H1 (cell line): ENCODE results near the gene TRIM52. TPM values are rescaled to one million over a fixed set of nuclear protein-coding genes. Genes with fewer than 3 reads are reported as not detected.

Source experiments
- CTCF ChIA-PET: fragments of 300-600 bp; sonication (Branson Sonifier 250); formaldehyde crosslinking; loops from one replicate; lab custom pipeline; 2021; ENCODE audit not compliant: partially characterized antibody; lab: Charles Lee
- POLR2A ChIA-PET: fragments of 300-600 bp; sonication (Branson Sonifier 250); formaldehyde crosslinking; loops from one replicate; lab custom pipeline; 2021; ENCODE audit warnings: inconsistent platforms; ENCODE audit not compliant: partially characterized antibody; lab: Charles Lee
- DNase-seq, 2 experiments: peaks; one replicate each; pipeline versions ENCODE4 v3.0.0 to v3.0.0-alpha.2; 2010 to 2022; ENCODE audit warnings: low spot score in 2 of 2, low read depth in 1 of 2, mixed read lengths in 1 of 2
- FAIRE-seq: peaks from 2 replicates; lab custom pipeline; 2011; peaks lifted over from hg19 to GRCh38; lab: Jason Lieb, UNC
- H2AFZ ChIP-seq: 2 replicates; pipeline ENCODE4 v1.8.1; 2012; ENCODE audit warnings: low read length, inconsistent platforms
- H2AK5ac ChIP-seq: 2 replicates; pipeline ENCODE4 v1.6.1; 2013; ENCODE audit warnings: low read depth, low read length
- H2BK120ac ChIP-seq: replicated peaks from 2 replicates; pipeline ENCODE3; 2013; ENCODE audit warnings: low read depth, low read length, inconsistent platforms
- H2BK12ac ChIP-seq: 2 replicates; pipeline ENCODE4 v1.6.1; 2013; ENCODE audit warnings: low read depth, low read length
- H2BK15ac ChIP-seq: 2 replicates; pipeline ENCODE4 v1.6.1; 2013; ENCODE audit warnings: low read length
- H2BK20ac ChIP-seq: 2 replicates; pipeline ENCODE4 v1.6.1; 2013; ENCODE audit warnings: low read length
- H2BK5ac ChIP-seq: 2 replicates; pipeline ENCODE4 v1.6.1; 2013; ENCODE audit warnings: low read depth, low read length
- H3K14ac ChIP-seq: 2 replicates; pipeline ENCODE4 v1.6.1; 2013; ENCODE audit warnings: inconsistent platforms; ENCODE audit not compliant: insufficient read length
- H3K18ac ChIP-seq: 2 replicates; pipeline ENCODE4 v1.6.1; 2013; ENCODE audit warnings: low read length; ENCODE audit errors: extremely low read depth
- H3K23ac ChIP-seq: 2 replicates; pipeline ENCODE4 v1.6.1; 2013; ENCODE audit warnings: inconsistent platforms; ENCODE audit not compliant: insufficient read length
- H3K23me2 ChIP-seq: 2 replicates; pipeline ENCODE4 v1.6.1; 2013; ENCODE audit warnings: low read depth, low read length
- H3K27ac ChIP-seq: 2 replicates; pipeline ENCODE4 v1.6.1; 2011; ENCODE audit warnings: low read depth, low read length, inconsistent platforms
- H3K27me3 ChIP-seq, 4 experiments: replicated peaks in 1 of 4; 1 replicate in 1 of 4; 2 replicates in 3 of 4; pipeline versions ENCODE4 v1.6.1 to v1.8.1; 2011 to 2013; ENCODE audit warnings: low read length in 3 of 4, mild to moderate bottlenecking in 3 of 4, inconsistent platforms in 2 of 4, mixed read lengths in 2 of 4, moderate library complexity in 1 of 4; ENCODE audit not compliant: control insufficient read depth in 3 of 4, insufficient read depth in 3 of 4; ENCODE audit errors: extremely low read depth in 1 of 4
- H3K36me3 ChIP-seq, 4 experiments: 2 replicates each; pipeline versions ENCODE4 v1.6.1 to v1.8.1; 2011 to 2013; ENCODE audit warnings: mild to moderate bottlenecking in 4 of 4, low read length in 3 of 4, moderate library complexity in 2 of 4, control low read depth in 1 of 4, inconsistent platforms in 1 of 4; ENCODE audit not compliant: insufficient read depth in 4 of 4, control insufficient read depth in 2 of 4
- H3K4ac ChIP-seq: replicated peaks from 2 replicates; pipeline ENCODE3; 2013; ENCODE audit warnings: low read length, low read depth, mixed read lengths, inconsistent platforms; ENCODE audit not compliant: insufficient read length
- H3K4me1 ChIP-seq, 4 experiments: replicated peaks in 1 of 4; 1 replicate in 1 of 4; 2 replicates in 3 of 4; pipeline versions ENCODE4 v1.6.1 to v1.8.1; 2011 to 2013; ENCODE audit warnings: low read length in 3 of 4, inconsistent platforms in 2 of 4, mixed read lengths in 1 of 4; ENCODE audit not compliant: insufficient read depth in 4 of 4, control insufficient read depth in 3 of 4
- H3K4me2 ChIP-seq, 2 experiments: 2 replicates each; pipeline versions ENCODE4 v1.6.1 to v1.8.1; 2011 to 2013; ENCODE audit warnings: low read depth in 2 of 2, low read length in 2 of 2, control low read depth in 1 of 2, inconsistent platforms in 1 of 2, mild to moderate bottlenecking in 1 of 2; ENCODE audit not compliant: insufficient read depth in 1 of 2
- H3K4me3 ChIP-seq, 4 experiments: fragments of 200-600, 300-600 bp in 1 of 4; sonication (generic), shearing (Covaris generic), sonication (Bioruptor Twin) in 1 of 4; 2 replicates each; pipeline versions ENCODE4 v1.5.1 to v1.8.1; 2011 to 2016; ENCODE audit warnings: low read length in 4 of 4, low read depth in 3 of 4, control low read depth in 2 of 4, inconsistent platforms in 2 of 4, mild to moderate bottlenecking in 2 of 4, mixed read lengths in 1 of 4, moderate library complexity in 1 of 4; ENCODE audit not compliant: insufficient read depth in 2 of 4; ENCODE audit errors: extremely low read depth in 1 of 4
- H3K56ac ChIP-seq: replicated peaks from 2 replicates; pipeline ENCODE3; 2013; ENCODE audit warnings: low read depth, mild to moderate bottlenecking, mixed read lengths, low read length, inconsistent platforms; ENCODE audit not compliant: insufficient read length
- H3K79me1 ChIP-seq: 2 replicates; pipeline ENCODE4 v1.6.1; 2013; ENCODE audit warnings: low read depth, low read length, control low read depth
- H3K79me2 ChIP-seq, 2 experiments: 2 replicates each; pipeline versions ENCODE4 v1.6.1 to v1.8.1; 2012 to 2013; ENCODE audit warnings: low read length in 2 of 2, mild to moderate bottlenecking in 2 of 2, inconsistent platforms in 1 of 2; ENCODE audit not compliant: insufficient read depth in 2 of 2, control insufficient read depth in 1 of 2
- H3K9ac ChIP-seq, 4 experiments: replicated peaks in 1 of 4; 1 replicate in 1 of 4; 2 replicates in 3 of 4; pipeline versions ENCODE4 v1.6.1 to v1.8.1; 2011 to 2013; ENCODE audit warnings: low read depth in 3 of 4, low read length in 3 of 4, control low read depth in 2 of 4, mild to moderate bottlenecking in 2 of 4, moderate library complexity in 2 of 4, inconsistent platforms in 1 of 4; ENCODE audit errors: extremely low read depth in 1 of 4
- H3K9me3 ChIP-seq, 2 experiments: 2 replicates each; pipeline versions ENCODE4 v1.6.1 to v1.8.1; 2012 to 2013; ENCODE audit warnings: mild to moderate bottlenecking in 2 of 2, moderate library complexity in 2 of 2, control low read depth in 1 of 2, inconsistent platforms in 1 of 2, low read depth in 1 of 2, low read length in 1 of 2, mixed read lengths in 1 of 2; ENCODE audit not compliant: insufficient read depth in 2 of 2
- H4K20me1 ChIP-seq, 2 experiments: replicated peaks in 1 of 2; 2 replicates each; pipeline versions ENCODE3 to v1.8.1; 2011 to 2013; ENCODE audit warnings: inconsistent platforms in 2 of 2, low read length in 2 of 2, mild to moderate bottlenecking in 1 of 2; ENCODE audit not compliant: insufficient read depth in 2 of 2, control insufficient read depth in 1 of 2
- H4K5ac ChIP-seq: 2 replicates; pipeline ENCODE4 v1.6.1; 2013; ENCODE audit warnings: low read length, low read depth, mixed read lengths, inconsistent platforms; ENCODE audit not compliant: insufficient read length
- H4K8ac ChIP-seq: 2 replicates; pipeline ENCODE4 v1.8.0; 2013; ENCODE audit warnings: mild to moderate bottlenecking, moderate library complexity, low read length, inconsistent platforms; ENCODE audit not compliant: insufficient read depth; ENCODE audit errors: extremely low read depth
- H4K91ac ChIP-seq: replicated peaks from 2 replicates; pipeline ENCODE3; 2013; ENCODE audit warnings: low read length, mixed read lengths, inconsistent platforms; ENCODE audit not compliant: insufficient read length
- GABPA ChIP-seq: IDR thresholded peaks from 2 replicates; pipeline ENCODE4 v1.6.1; 2011; ENCODE audit warnings: mild to moderate bottlenecking, low read length, moderate library complexity, borderline replicate concordance; ENCODE audit not compliant: insufficient read depth
- WGBS, 2 experiments: shearing (Covaris generic) in 1 of 2; methylation state at CpG; one replicate each; pipeline versions ENCODE4 v1.1.6 to v1.1.7; 2013 to 2015; ENCODE audit warnings: low lambda C conversion rate in 2 of 2, mixed read lengths in 2 of 2, inconsistent platforms in 1 of 2, low coverage in 1 of 2, missing lambda C conversion rate in 1 of 2; ENCODE audit not compliant: insufficient replicate concordance in 2 of 2, insufficient coverage in 1 of 2, insufficient read length in 1 of 2; ENCODE audit errors: extremely low coverage in 1 of 2, missing lambda C conversion rate in 1 of 2; 5-methylcytosine and 5-hydroxymethylcytosine counted together
- polyA plus RNA-seq, 7 experiments: library from polyadenylated mRNA; depleted of rRNA in 3 of 7; stranded (reverse) in 5 of 7; unstranded in 2 of 7; fragments of >200 nt in 5 of 7; fragments of 200-250 nt in 2 of 7; gene quantifications; 1 replicate in 5 of 7; 2 replicates in 1 of 7; 4 replicates in 1 of 7; pipeline versions ENCODE4 v1.2.1 to v1.2.3, GENCODE V29; 2011 to 2013; ENCODE audit warnings: missing spikeins in 2 of 7, mixed read lengths in 2 of 7
- total RNA-seq: library from RNA; stranded (reverse); fragmentation: NEBNext Ultra II Directional; extraction: Animal tissue kit (Norgen Biotek cat#: 25700); gene quantifications from 2 replicates; pipeline ENCODE4 v1.2.1, GENCODE V29; 2021

TRIM52 gene
- total and polyA plus RNA-seq, 2 of the 8 experiments (the other 6 are each of a cell fraction or from before 2014, with no cell fraction given), result 4.2 to 5.7 TPM

DNA sequence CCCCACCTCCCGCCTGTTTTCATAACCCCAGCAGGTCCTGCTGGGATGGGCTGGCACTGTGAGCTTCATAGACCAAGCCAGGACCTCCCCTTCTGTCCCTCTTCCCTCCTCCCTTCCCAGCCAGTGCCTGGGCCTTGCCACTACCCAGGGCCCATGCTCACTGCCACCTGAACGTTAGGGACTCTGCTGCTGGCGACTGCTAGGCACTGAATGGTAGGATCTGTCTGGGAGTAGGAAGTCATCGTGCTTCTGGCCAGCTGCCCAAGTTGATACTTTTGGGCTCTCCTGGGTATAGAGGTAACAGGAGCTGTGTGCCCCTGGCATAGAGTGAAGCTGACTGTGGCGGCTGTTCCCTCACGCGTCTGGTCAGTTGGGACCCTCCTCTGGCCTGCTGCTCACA is 29.5 kb downstream of the TRIM52 start:
- H3K36me3 ChIP-seq, result peaks cover 4 to 62% (median 18%) of the 10 kb centered on the region in 4 experiments; a peak in 6 of 8 replicates
- H4K5ac ChIP-seq, result no peak overlapping the region
- no peak overlapping the region for H3K4me3 ChIP-seq
- no peak overlapping the region for H4K8ac ChIP-seq
- H3K23me2 ChIP-seq, result no peaks in the 10 kb centered on the region
- no peak overlapping the region for H4K91ac ChIP-seq
- H3K9me3 ChIP-seq, result no peaks in the 10 kb centered on the region
- peaks cover 0 to 2% of the 10 kb centered on the region in 2 experiments; a peak in 1 of 4 replicates for H3K79me2 ChIP-seq
- H3K27ac ChIP-seq, result no peak overlapping the region
- H3K56ac ChIP-seq, result no peak overlapping the region
- no peak for DNase-seq
- no peaks in the 10 kb centered on the region; the same call in 1 of the 2 replicates for H3K79me1 ChIP-seq
- no peak overlapping the region for H2AFZ ChIP-seq
- 86% methylated on average over 7 of the region's 7 CpGs; no CpG with 5 or more reads in 1 of the 2 experiments for WGBS, 2 experiments
- no peak overlapping the region for H2BK120ac ChIP-seq
- no peak overlapping the region for H3K4me2 ChIP-seq
- H3K4me1 ChIP-seq, result no peaks in the 10 kb centered on the region
- peaks cover 2 to 14% of the 10 kb centered on the region in 2 experiments for H4K20me1 ChIP-seq
- H2BK12ac ChIP-seq, result no peak overlapping the region
- no peak overlapping the region for H2AK5ac ChIP-seq
- H2BK5ac ChIP-seq, result no peak overlapping the region
- TF ChIP-seq GABPA, result no peak
- H3K14ac ChIP-seq, result no peak overlapping the region
- H3K18ac ChIP-seq, result no peak overlapping the region
- FAIRE-seq, result no peak
- H3K23ac ChIP-seq, result no peak overlapping the region
- no peak overlapping the region for H2BK15ac ChIP-seq
- POLR2A ChIA-PET, result interaction anchor here (1.5 to 32.8 kb wide), 4 partner anchors 18 to 50 kb away, joined by 4 to 1334 read pairs (median 44); partner anchors contain the start of genes RACK1, TRIM52 and TRIM7
- CTCF ChIA-PET, result no interaction called here
- no peak overlapping the region for H3K4ac ChIP-seq
- no peak overlapping the region for H2BK20ac ChIP-seq
- H3K27me3 ChIP-seq, result no peaks in the 10 kb centered on the region
- H3K9ac ChIP-seq, result no peak overlapping the region
